IPS-NIHi7 (cell line): ENCODE results near the gene UBAC1.

ENCODE experiments used
- DNase-seq: peaks from one replicate; pipeline ENCODE4 v3.0.0; 2012; ENCODE audit warnings: mixed read lengths; ENCODE audit errors: extremely low spot score

Gene UBAC1

DNA sequence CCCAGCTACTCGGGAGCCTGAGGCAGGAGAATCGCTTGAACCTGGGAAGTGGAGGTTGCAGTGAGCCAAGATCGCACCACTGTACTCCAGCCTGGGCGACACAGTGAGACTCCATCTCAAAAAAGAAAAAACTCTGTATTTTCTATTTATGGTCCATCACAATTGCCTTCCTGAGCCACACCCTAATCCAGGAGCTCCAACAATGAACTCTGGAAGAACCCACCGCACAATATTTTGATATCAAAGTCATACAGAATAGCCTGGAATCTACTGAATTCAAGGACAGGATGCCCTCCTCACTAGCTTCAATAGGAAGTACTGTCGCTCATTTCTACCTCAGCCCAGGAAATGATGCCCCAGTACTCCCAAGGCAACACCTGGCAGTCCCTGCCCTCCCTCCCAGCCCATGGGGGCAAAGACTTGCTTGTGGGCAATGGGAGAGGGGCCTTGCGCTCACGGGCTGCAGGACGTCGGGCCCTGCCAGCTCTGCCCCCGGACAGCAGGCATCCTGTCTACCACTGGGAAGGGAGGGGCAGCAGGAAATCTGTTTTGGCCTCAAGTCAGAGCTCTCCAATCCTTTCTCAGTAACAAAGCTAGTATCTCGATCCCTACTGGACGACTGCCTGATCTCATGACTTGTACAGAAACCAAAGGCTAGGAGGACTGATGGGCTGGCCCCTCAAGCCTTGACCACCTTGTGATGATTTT lies 19.7 kb downstream of the UBAC1 start:
- no peak for DNase-seq

DNA sequence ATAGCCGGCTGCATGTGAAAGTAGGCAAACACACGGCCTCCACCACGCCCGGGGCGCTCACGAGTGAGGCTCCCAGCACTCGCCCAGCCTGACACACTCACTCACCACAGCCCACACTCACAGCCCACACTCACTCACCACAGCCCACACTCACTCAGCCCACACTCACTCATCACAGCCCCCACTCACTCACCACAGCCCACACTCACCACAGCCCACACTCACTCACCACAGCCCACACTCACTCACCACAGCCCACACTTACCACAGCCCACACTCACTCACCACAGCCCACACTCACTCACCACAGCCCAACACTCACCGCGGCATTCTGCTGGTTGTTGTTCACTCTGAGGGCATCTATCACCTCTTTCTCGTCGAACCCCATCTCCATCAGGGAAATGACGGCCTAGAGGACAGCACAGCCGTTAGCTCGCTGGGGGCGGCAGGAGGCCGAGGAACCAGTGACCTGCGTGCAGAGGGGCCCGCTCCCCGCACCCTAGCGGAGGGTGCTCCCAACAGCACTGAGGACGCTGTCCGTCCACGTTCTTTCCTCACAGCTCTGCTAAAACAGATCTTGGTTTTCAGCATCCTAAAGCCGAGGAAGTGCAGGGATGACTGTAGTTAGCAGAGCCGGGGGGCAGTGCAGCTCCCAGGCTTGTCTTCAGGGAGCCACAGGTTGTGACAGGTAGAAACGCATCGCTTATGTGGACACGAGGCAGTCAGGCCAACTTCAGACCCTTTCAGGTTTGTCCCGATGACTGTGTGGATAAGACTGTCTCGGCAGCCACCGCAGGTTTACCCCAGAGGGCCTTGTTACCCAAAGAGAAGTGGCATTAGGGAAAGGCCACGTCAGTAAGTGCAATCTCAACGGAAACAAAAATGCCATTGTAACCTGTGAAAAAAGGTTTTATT lies 21.6 kb downstream of the UBAC1 start:
- no peak for DNase-seq

DNA sequence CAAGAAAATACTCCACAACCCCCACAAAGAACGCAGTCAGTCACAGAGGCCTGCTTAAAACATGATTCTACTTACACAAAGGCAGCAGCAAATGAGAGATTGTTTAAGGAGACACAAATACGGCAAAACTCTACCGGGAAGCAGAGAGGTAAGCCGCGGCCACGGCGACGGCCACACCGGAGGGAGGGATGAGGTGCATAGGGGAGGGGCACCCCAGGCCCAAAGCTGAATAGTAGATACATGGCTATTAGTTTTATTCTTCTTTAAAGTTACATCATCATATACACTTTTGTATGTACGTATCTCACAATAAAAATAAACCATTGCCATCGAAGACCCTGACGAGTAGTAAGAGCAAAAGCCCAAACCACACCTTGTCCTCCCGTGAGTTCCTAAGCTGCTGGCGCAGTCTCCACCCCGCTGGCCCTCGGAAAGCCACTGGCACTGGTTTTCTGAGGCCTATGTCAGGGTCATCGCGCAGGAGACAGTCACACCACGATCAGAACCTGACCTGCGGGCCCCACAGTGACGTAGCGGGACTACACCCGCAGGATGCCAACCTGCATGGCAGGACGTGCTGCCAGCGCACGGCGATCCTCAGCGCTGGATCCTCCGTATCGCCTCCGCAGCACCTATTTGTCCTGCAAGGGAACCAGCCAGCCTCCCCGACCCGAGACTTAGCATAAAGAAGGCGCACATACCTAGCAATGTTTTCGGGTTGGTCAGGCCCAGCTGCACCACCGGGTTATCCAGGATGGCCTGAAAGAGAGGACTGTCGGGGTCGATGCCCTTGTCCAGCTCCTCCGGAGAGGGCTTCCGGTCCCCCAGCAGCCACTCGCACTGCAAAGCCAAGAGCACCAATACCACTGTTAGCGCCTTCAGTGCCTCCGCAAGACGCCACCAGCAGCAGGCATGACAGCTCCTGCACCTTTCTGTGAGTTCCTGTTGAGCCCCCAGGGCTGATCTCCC lies 23.4 kb downstream of the UBAC1 start:
- DNase-seq: no peak

DNA sequence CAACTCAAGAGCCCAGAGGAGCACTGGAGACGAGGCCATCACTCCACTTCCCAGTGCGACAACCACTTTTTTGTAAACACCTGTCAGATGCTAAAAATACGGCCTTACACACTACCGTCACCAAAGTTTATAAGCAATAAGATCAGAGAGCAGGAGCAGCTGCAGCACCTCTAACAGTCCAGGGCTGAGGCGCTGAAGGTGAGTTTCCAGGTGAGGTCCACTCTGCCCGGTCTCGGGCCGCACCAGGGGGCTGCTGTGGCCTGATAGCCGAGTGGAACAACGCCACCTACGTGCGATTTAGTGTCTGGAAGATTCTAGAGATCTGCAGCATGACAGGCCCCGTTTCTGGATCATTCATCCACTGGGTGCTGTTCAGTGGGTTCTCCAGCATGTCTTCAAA lies 28.1 kb downstream of the UBAC1 start:
- no peak for DNase-seq

DNA sequence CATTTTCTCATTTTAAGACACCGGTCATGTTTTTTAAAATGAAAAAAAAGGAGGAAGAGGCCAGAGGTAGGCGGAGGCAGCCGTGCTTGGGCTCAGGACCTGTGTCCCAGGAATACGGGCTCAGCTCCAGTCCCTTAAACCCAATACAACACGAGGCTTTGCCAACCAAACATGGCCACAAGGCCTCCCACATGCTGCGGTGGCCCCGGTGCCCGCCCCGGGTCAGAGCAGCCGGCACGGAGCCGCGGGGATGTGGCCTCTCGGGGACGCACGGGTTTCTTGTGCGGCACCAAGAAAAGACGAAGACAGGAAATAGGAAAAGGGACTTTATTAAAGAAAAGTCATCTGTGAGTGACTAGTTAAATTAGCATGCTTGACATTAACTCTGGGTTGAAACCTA lies 28.5 kb downstream of the UBAC1 start:
- DNase-seq: no peak

DNA sequence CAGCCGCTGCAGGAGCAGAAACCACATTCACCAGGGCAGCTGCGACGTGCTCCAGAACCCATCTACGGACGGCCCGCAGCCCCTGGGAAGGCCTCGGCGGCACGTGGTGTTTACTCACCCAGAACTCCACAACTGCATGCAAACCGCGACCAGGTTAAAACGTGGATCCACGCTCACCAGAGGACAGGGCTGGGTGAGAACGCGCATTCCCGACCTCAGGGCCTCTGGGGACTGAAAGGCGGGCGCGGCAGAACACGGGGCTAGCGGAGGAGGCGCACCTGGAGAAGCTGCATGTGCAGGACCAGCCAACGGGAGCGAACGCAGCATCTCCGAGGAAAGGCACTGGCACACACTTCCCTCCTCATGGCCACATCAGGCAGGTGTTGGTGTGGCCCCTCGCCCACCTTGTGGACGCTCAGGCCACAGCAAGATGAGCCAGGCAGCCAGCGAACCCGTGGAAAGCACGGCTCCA lies 29.8 kb downstream of the UBAC1 start:
- DNase-seq: no peak

DNA sequence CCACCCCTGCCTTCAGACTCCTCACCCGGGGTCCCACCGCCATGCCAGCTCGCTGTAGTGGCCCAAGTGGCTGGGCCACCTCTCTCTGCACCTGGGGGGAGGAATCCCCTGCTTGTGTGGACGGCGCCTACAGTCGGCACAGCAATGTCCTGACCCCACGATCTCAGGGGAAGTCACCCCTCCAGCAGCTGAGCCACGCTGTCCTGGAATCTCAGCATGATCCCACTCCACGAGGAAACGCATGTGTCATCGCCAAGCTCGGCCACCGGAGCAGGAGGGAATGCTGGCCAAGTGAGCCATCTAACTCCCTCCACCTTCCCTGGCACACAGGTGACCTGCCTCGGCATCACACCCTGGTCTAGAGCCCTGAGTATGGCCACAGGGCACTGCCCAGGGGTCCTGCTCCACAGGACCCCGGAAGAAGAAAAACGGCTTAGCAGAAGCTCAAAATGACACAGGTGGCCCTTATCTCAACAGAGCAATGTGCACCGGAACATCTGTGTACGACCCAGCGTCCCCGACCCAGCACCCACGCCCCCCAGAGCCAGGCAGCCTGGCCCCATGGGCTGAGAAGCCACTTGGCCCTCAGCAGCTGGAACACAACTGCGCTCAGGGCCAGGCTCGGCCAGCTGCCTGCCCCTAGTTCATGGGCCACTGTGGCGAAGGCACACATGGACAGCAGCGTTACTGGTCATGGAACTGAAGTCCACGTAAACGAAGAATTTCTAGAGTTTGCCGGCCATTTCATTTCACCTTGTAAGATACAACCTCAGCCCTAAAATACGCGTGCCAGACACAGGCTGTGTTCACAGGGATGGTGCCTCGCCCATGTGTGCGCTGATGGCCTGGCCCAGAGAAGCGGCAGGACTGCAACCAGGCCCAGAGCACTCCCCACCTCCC lies 30.5 kb downstream of the UBAC1 start:
- DNase-seq: peak; percentile 5

DNA sequence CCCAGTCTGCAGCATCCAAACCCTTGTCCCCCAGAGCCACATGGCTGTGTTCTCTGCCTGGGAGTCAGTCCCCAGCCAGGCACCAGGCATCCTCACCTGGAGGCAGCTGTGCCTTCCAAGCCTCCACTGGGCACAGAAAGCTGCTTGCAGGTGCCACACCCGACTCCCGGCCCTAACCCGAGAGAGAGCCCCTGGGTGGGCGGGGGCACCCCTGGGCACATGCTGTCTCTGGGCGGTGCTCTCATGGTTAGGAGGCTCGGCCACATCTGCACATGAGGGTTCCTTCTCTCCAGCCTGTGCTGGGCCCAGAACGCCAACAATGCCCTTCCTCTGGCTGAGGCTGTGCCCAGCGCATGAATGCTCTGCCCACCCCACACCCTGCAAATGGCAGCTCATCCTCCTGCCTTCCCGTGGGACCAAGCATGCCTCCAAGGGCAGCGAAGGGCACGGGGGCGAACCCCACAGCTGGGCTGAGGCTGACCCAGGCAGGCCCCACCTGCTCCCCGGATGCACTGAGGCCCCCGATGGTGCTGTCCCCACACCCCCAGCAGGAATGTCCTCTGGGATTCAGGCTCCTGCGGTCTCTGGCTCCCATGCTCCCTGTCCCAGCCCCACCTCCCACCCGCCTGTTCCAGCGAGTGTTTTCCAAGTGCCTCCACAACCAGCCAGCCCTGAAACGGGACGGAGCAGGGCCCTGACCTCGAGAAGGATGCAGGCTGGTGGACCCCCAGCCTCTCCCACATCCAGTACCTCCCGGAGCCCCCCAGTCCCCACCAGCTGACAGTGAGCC lies 31.3 kb downstream of the UBAC1 start:
- peak; percentile 8 for DNase-seq

DNA sequence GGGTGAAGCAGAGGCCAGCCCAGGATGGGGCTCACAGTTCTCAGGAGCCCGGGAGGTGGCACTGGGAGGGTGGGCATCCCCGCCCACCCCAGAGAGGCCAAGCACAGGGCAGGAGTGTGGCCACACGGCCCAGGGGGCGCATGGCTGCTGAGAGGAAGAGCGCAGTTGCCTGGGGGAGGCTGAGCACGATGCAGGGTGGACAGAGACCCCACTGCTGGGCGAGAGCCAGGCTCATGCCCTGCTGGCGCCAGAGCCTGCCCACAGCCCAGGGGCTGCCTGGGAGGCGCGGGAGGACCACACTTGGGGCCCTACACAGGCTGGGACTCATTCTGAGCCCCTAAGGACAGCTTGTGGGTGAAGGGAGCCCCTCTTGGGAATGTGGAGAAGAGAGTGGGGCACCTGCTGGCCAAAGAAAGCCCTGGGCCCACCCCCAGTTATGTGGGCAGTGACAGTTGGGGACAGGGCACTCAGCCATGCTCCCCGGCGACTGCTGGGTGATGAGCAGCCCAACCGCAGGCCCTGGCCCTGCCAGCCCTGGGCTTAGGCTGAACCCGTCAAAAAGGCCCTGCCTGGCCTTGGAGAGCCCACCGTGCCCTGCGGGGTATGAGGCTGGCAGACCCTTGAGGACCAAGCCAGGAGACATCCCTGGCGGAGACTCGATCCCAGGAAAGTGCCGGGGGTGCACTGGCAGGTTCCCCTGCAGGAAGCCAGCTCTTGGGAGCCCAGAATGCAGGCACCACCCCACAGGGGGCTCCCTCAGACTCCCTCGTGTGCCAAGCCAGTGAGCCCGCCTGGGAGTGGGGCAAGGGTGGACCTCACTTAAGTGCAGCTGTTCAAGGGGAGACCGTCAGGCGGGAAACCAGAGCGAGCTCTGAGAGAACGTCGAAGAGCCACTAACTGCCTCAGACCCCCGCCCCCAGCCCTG lies 32.2 kb downstream of the UBAC1 start:
- DNase-seq: peak; percentile 8

DNA sequence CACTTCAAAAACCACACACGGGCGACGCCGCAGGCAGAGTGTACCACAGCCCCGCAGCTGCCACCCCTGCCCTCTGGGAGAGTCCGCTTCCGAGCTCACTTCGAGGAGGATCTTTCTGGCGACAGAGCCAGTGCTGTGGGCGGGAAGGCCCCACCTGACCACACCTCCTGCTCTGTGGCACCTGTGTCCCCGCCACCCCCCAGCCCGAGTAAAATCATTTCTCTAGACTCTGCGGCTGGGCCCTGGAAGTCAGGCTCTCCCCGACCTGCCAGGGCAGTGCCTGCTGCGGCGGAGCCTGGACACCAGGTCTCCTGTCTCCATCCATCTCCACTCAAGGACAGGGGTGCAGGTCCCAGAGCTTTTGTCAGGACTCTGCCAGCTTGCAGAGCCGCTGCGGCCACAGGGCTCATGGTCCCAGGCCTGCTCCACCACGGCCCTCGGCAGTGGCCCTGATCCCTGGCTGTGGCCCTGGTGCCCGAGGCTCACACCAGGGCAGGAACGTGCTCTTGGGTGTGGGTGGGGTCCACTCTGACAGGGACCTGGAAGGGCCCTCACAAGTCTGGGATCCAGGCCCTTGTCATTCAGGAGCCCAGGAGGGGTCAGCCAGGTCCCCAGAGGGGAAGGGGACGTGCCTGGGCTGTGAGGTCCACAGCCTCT lies 33.0 kb downstream of the UBAC1 start:
- peak; percentile 8 for DNase-seq

DNA sequence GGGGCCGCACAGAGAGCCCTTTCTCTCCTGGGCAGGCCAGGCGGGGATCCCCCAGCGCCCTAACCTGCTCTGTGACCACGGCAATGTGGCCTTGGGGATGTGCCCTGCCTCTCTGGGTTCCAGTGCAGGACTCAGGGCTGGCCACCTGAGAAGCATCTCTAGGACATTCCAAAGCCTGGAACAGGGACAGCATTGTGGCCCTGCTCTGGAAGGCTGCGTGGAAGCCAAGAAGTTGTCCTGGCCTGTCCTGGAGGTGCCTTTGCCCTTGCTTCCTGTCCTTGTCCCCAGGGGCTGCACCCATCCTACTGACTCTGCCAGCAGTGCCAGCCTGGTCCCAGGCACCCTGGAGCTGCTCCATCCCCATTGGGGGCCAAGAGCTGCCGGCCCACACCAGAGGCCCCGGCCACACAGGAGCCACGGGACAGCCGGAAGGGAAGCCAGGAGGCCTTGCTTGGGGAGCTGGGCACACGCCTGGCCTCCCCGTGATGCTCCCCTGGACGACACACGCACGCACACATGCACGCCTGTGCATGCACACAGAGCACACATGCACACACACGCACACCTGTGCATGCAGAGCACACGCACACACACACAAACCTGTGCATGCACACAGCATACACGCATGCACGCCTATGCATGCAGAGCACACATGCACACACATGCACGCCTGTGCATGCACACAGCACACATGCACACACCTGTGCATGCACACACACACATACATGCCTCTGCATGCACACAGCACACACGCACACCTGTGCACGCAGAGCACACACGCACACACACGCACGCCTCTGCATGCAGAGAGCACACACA lies 33.8 kb downstream of the UBAC1 start:
- DNase-seq: peak; percentile 6

DNA sequence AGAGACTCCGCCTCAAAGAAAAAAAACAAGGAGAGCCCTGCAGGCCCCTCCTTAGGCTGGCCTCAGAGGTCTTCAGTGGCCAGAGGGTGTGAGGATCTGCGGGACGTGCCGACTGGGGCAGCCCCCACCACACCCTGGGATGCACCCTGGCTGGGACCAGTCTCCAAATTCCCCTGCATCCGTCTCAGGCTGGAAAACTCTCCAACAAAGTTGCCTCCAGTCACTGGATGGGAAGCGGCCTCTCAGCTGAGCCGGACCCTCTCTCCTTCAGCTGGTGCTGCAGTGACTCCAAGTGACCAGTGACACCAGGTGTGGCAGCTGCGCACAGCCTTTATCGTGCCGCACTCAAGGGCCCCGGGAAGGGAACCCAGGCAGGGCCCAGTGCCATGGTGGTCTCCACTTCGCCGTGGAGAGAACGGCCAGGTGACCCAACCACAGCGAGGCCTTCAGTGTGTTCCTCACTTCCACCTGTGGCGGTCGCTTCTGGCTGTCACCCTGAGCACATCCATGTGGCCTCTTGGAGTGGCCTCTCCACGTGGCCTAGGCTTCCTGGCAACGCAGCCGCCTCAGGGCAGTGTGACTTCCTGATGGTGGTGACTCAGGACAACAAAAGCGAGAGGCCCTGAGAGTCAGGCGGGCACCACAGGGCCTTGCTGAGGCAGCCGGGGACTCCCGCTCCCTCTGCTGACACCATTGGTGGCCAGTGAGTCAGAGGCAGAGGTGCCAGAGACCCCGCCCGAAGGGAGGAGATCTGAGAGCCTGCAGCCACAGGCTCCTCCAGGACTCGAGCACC lies 34.6 kb downstream of the UBAC1 start:
- peak; percentile 34 for DNase-seq

DNA sequence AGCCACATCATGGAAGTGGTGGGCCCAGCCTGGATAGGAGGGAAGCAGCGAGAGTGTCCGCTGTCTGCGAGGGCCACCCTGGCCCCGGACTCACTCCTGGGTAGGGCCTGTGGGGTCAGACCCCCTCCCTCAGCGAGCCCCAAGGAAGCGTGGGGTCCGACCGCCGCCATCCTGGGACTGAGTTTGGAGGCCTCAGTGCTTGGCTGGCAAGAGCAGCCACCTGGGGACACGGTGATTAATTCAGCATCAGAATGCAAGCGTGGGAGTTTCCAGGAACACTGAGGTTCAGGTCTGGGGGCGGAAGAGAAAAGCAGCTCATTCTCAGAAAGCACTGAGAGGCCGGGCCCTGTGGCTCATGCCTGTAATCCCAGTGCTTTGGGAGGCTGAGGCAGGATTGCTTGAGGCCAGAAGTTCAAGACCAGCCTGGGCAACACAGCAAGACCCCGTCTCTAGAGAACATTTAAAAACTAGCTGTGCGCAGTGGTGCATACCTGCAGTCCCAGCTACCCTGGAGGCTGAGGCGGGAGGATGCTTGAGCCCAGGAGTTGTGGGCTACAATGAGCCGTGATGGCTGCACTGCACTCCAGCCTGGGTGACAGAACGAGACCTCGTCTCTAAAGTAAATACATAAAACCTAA lies 35.6 kb downstream of the UBAC1 start:
- DNase-seq: peak; percentile 9

DNA sequence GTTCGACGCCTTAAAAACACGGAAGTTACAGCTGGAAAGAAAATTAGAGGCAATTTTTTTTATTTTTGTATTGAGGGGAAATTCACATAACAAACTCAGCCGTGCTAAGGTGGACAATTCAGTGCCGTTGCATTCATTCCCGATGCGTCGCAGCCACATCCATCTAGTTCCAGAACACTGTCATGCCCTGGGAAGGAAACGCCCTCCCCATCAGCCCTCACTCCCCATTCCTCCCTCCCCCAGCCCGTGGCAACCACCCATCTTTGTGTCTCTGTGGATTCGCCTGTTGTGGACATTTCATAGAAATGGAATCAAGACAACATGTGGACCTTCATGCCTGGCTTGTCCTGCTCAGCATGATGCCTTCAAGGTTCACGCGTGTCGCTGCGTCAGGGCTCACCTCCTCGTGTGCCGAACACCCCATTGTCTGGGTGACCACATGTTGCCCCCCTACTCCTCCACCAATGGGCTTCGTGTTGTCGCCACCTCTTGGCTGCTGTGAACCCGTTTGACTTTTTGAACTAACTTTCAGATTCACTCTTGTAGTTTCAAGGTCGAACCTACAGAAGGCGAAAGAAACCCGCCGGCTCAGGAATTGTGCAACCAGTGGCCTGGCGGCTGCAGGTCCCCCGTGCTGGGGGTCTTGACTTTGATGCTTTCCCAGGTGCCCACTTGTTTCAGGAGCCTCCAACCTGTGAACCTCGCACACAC lies 36.4 kb downstream of the UBAC1 start:
- DNase-seq: peak; percentile 64

DNA sequence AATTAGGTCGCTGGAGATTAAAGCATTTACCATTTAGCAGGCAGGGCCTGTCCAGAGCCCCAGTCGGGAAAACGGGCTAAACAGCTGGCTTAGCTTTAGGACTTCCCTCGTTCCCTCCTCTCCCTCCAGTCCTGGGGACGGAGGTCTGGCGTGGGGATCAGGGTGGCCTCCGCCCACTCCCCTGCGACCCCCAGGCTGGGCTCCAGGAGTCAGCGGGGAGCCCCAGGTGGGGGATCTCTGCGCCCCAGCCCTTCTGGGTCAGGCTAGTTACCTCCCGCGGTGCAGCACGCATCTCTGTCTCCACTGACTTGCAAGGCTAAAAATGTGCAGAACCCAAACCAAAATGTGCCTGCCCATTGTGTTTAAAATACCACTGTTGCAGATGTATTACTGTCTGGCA lies 37.7 kb downstream of the UBAC1 start:
- peak; percentile 6 for DNase-seq
